Dendritic cell treated with granulocyte-macrophage colony-stimulating factor and Interleukin-4, amounts not matched to agents 40 ng/mL and 50 ng/mL, for 4 days (primary cell): ENCODE results near the gene FAM222B.
A peak's percentile ranks its signal among the peaks of the same experiment; 100 is the strongest.
"Not testable (repeated sequence)": the region's sequence is repeated elsewhere in the genome, so short reads cannot be mapped to it uniquely, and the experiment has no call there.

ENCODE experiments used
- H3K27ac Mint-ChIP-seq: one replicate; pipeline ENCODE4 v1.8.0; 2022; ENCODE audit warnings: mild to moderate bottlenecking, mixed read lengths
- H3K27me3 Mint-ChIP-seq: one replicate; pipeline ENCODE4 v1.8.0; 2022; ENCODE audit warnings: mild to moderate bottlenecking, mixed read lengths
- H3K36me3 Mint-ChIP-seq: one replicate; pipeline ENCODE4 v1.8.0; 2022; ENCODE audit warnings: low read depth, mixed read lengths
- H3K4me1 Mint-ChIP-seq: one replicate; pipeline ENCODE4 v1.8.0; 2022; ENCODE audit warnings: low read depth, mixed read lengths
- H3K4me3 Mint-ChIP-seq: one replicate; pipeline ENCODE4 v1.8.0; 2022; ENCODE audit warnings: mild to moderate bottlenecking, moderate library complexity, mixed read lengths
- H3K9me3 Mint-ChIP-seq: one replicate; pipeline ENCODE4 v1.8.0; 2022; ENCODE audit warnings: mixed read lengths
- intact Hi-C: fragments of 100-400 bp; cut with micrococcal nuclease; formaldehyde crosslinking; loops from one replicate; pipeline ENCODE4 v1.15.0; 2022

FAM222B gene

DNA sequence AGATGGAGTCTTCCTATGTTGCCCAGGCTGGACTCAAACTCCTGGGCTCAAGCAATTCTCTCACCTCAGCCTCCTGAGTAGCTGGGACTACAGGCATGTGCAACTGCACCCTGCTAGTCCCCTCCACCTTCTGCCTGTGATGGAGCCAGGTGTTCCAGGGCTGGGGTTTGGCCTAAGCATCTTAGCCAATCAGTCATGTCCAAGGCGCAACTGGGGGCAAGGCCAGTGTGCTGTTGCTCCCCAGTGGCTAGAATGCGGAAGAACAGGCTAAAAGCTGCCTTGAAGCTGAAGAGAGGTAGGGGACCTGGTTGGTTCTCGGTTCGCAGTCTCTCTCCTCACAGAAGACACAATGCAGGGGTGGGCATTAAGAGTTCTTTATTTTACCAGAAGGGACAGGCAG is 36.4 kb upstream of the FAM222B start:
- no peaks in the 10 kb centered on the region for H3K9me3 Mint-ChIP-seq
- H3K4me1 Mint-ChIP-seq: no peaks in the 10 kb centered on the region
- no peaks in the 10 kb centered on the region for H3K27me3 Mint-ChIP-seq
- H3K4me3 Mint-ChIP-seq: no peak overlapping the region
- no peak overlapping the region for H3K27ac Mint-ChIP-seq
- H3K36me3 Mint-ChIP-seq: peaks cover 62% of the 10 kb centered on the region
- intact Hi-C loops: no loop called here

DNA sequence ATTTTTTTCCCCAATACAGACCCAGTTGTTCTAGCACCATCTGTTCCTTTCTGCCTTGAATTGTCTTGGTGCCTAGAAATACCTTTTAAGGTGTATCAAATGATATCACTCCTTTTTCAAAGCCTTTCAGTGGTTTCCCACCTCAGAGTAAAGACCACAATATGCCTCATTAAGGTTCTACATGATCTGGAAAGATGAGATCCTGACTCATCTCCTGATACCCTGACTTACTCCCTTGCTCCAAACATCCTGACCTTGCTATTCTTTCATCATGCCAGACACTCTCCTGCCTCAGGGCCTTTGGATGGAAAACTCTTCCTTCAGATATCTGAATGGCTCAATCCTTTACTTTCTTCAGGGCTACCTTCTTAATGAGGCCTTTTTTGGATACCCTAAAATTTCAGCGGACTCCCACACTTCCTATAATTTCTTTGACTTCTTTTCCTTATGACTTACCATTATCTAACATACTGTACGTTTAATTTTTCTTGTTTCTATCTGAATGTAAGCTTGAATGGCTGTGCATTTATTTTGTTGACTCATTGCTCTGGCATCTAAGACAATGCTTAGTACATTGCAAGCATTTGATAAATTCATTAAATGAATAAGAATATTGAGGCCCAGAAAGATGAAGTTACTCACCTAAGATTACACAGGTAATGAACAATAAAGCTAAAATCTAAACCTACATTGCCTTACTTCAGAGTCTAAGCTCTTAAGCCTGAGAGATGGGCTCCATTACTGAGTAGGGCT is 35.7 kb upstream of the FAM222B start:
- no peaks in the 10 kb centered on the region for H3K27me3 Mint-ChIP-seq
- intact Hi-C loops: no loop called here
- peaks cover 56% of the 10 kb centered on the region for H3K36me3 Mint-ChIP-seq
- H3K4me1 Mint-ChIP-seq: no peaks in the 10 kb centered on the region
- no peak overlapping the region for H3K27ac Mint-ChIP-seq
- H3K4me3 Mint-ChIP-seq: no peak overlapping the region
- H3K9me3 Mint-ChIP-seq: no peaks in the 10 kb centered on the region

DNA sequence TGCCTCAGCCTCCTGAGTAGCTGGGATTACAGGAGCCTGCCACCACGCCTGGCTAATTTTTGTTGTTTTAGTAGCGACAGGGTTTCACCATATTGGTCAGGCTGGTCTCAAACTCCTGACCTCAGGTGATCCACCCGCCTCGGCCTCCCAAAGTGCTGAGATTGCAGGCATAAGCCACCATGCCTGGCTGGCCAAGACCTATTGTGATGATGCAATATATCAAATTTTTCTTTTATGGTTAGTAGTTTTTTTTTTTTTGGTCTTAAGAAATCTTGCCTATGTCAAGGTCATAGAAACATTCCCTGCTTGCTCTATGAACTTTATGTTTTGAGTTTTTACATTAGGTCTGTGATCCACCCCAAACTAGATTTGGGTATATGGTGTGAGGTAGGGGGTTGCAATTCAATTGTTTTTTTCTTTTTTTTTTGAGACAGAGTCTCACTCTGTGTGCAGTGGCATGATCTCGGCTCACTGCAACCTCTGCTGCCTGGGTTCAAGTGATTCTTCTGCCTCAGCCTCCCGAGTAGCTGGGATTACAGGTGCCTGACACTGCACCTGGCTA is 34.6 kb upstream of the FAM222B start:
- H3K4me1 Mint-ChIP-seq, H3K9me3 Mint-ChIP-seq, intact Hi-C loops, H3K27me3 Mint-ChIP-seq, H3K27ac Mint-ChIP-seq, H3K4me3 Mint-ChIP-seq: not testable (repeated sequence)
- peaks cover 45% of the 10 kb centered on the region for H3K36me3 Mint-ChIP-seq

DNA sequence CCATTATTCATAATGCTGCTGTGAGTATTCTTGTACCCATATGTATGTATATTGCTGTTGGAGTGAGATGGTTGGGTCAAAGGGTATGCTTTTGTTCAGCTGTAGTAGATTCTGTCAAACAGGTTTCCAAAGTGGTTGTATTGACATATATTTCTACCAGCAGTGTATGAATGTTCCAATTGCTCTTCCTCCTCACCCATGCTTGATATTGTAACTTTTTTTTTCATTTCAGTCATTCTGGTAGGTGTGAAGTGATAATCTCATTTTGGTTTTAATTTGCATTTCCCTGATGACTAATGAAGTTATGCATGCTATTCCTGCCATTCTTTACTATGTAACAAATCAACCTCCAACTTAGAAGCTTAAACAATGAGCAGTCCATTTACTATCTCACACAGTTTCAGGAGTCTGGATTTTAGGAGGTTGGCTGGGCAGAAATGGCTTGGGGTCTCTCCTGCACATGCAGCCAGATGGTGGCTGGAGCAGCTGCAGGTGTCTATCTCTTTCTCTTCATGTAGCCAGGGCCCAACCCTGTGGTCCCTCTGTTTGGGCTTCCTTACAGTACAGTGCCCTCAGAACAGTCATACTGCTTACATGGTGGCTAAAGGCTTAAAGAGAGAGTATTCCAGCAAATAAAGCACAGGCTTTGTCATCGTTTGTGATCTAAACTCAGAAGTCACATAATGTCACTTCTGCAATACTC is 33.4 kb upstream of the FAM222B start:
- intact Hi-C loops: no loop called here
- no peak overlapping the region for H3K27ac Mint-ChIP-seq
- no peak overlapping the region for H3K4me3 Mint-ChIP-seq
- H3K27me3 Mint-ChIP-seq: no peaks in the 10 kb centered on the region
- no peaks in the 10 kb centered on the region for H3K9me3 Mint-ChIP-seq
- peaks cover 33% of the 10 kb centered on the region for H3K36me3 Mint-ChIP-seq
- no peaks in the 10 kb centered on the region for H3K4me1 Mint-ChIP-seq

DNA sequence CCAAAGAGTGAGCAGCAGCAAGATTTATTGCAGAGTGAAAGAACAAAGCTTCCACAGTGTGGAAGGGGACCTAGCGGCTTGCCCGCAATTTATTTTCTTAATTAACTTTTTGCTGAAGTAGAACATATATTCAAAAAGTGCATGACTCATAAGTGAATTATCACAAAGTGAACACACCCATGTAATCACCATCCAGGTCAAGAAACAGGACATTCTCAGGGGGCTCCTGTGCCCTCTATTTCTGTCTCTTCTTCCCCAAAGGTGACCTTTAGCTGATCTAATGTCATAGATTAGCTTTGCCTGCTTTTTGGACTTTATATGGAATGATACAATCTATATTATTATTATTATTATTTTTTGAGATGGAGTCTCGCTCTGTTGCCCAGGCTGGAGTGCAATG is 32.2 kb upstream of the FAM222B start:
- intact Hi-C loops: no loop called here
- H3K4me1 Mint-ChIP-seq: no peaks in the 10 kb centered on the region
- H3K4me3 Mint-ChIP-seq: no peak overlapping the region
- H3K27me3 Mint-ChIP-seq: no peaks in the 10 kb centered on the region
- no peaks in the 10 kb centered on the region for H3K9me3 Mint-ChIP-seq
- H3K36me3 Mint-ChIP-seq: peaks cover 20% of the 10 kb centered on the region
- no peak overlapping the region for H3K27ac Mint-ChIP-seq

DNA sequence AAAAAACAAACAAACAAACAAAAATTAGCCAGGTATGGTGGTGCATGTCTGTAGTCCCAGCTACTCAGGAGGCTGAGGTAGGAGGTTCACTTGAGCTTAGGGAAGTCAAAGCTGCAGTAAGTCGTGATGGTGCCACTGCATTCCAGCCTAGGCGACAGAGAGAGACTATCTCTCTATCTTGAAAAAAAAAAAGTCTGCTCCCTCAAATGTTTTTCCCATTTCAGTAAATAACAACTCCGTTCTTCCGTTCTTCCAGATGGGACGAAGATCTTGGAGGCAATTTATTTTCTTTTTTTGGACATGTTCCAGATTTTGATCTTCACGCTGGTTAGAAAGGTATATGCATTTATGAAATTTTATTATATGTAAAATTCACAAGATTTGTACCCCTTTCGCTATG is 31.2 kb upstream of the FAM222B start:
- intact Hi-C loops: no loop called here
- Mint-ChIP-seq H3K36me3 (peaks cover 11% of the 10 kb centered on the region), H3K4me1 (no peaks in the 10 kb centered on the region), H3K27ac (no peak overlapping the region), H3K4me3 (no peak overlapping the region), H3K27me3 (no peaks in the 10 kb centered on the region), H3K9me3 (no peaks in the 10 kb centered on the region)

DNA sequence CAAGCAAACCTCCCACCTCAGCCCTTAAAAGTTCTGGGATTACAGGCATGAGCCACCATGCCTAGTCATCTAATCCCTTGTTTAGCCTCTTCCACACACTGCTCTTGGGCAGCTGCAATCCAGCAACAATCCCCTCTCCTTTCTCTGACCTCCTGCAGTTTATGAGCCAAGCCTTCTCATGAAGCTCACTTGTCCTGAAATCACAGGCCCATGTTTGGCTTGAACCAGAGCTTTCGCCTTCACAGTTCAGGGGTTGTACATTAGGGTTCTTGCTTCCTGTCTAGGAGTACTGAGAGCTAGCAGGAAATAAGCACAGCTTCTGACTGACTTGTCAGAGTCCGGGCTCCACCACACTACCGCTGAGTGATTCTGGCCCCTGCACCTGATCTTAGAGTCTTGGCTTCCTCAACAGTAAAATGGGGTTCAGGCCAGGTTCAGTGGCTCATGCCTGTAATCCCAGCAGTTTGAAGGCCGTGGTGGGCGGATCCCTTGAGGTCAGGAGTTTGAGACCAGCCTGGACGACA is 28.5 kb upstream of the FAM222B start:
- Mint-ChIP-seq H3K27ac (no peak overlapping the region), H3K4me1 (peaks cover under 1% of the 10 kb centered on the region), H3K9me3 (no peaks in the 10 kb centered on the region), H3K36me3 (no peaks in the 10 kb centered on the region), H3K4me3 (no peak overlapping the region), H3K27me3 (no peaks in the 10 kb centered on the region)
- intact Hi-C loops: no loop called here

DNA sequence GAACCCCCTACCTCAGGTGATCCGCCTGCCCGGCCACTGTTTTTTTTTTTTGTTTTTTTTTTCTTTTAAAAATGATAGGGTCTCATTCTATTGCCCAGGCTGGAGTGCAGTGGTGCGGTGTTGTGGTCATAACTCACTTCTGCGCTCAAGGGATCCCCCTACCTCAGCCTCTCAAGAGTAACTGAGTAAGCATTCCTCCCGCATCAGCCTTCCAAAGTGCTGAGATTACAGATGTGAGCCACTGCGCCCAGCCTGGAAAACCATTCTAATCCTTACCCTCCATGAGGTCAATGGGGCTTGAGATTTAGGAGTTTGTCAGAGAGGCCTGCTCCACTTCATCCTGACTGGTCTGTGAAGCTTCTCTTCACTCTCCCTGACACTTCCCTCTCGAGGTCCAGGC is 24.7 kb upstream of the FAM222B start:
- H3K27ac Mint-ChIP-seq: no peak overlapping the region
- H3K9me3 Mint-ChIP-seq: no peaks in the 10 kb centered on the region
- H3K4me1 Mint-ChIP-seq: peaks cover 15% of the 10 kb centered on the region
- intact Hi-C loops: no loop called here
- no peaks in the 10 kb centered on the region for H3K27me3 Mint-ChIP-seq
- no peak overlapping the region for H3K4me3 Mint-ChIP-seq
- H3K36me3 Mint-ChIP-seq: no peaks in the 10 kb centered on the region

DNA sequence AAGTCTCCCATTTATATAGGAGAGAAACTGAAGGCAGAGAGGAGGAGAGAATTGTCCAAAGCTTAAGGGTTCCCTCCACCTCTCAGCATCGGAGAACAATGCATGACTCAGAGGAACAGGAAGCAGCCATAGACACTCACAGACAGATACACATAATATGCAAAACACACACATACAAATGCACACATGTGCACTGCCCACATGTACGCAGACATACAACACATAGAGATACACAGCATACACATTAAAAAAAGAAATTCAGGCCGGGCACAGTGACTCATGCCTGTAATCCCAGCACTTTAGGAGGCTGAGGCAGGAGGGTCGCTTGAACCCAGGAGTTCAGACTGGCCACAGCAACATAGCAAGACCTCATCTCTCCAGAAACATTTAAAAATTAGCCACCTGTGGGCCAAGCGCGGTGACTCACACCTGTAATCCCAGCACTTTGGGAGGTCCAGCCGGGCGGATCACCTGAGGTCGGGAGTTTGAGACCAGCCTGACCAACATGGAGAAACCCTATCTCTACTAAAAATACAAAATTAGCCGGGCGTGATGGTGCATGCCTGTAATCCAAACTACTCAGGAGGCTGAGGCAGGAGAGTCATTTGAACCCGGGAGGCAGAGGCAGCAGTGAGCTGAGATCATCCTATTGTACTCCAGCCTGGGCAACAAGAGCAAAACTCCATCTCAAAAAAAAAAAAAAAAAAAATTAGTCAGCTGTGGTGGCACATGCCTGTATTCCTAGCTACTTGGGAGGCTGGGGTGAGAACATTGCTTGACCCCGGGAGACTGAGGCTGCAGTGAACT is 23.6 kb upstream of the FAM222B start:
- intact Hi-C loops: no loop called here
- Mint-ChIP-seq H3K27ac (peak overlapping the region; percentile 11), H3K9me3 (no peaks in the 10 kb centered on the region), H3K36me3 (peaks cover 11% of the 10 kb centered on the region), H3K4me1 (peaks cover 22% of the 10 kb centered on the region), H3K4me3 (no peak overlapping the region), H3K27me3 (no peaks in the 10 kb centered on the region)

DNA sequence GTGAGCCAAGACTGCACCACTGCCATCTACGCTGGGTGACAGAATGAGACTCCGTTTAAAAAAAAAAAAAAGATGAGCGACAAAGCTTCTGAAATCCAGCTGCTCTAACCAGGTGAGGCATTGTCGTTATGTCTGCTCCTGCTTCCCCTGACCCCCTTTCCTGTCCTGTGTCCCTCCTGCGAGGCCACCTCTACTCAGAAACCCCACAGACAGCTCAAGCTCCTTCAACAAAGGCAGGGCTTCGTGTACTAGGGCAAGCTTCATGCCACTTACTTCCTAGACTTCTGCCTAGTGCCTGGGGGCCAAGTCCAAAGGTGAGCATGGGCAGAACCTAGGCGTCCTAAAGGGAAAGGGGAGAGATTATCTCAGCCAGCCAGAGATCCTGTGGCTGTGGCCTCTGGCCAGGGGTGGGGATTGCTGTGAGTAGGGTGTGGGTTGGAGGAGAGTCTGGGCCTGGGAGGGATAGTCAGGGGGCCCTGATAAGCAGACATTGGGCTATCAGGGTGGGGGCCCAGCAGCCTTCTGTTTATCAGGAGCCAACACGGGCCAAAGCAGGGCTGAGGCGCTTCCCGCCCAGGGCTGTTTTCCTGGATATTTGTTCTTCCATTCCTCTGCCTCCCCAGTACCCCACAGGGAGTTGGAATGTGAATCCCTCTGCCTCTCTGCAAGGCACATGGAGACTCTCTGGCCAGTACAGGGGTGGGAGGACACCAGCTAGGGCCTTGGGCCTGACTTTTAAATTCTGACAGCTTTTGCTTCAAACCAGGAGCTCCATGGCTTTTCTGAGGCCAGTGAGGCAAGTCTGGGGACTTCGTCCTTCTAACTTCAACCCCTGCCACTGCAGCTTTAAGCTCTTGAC is 22.6 kb upstream of the FAM222B start:
- no peak overlapping the region for H3K4me3 Mint-ChIP-seq
- H3K27ac Mint-ChIP-seq: peak overlapping the region; percentile 11
- intact Hi-C loops: no loop called here
- no peaks in the 10 kb centered on the region for H3K27me3 Mint-ChIP-seq
- H3K36me3 Mint-ChIP-seq: peaks cover 20% of the 10 kb centered on the region
- H3K9me3 Mint-ChIP-seq: no peaks in the 10 kb centered on the region
- H3K4me1 Mint-ChIP-seq: peaks cover 22% of the 10 kb centered on the region

DNA sequence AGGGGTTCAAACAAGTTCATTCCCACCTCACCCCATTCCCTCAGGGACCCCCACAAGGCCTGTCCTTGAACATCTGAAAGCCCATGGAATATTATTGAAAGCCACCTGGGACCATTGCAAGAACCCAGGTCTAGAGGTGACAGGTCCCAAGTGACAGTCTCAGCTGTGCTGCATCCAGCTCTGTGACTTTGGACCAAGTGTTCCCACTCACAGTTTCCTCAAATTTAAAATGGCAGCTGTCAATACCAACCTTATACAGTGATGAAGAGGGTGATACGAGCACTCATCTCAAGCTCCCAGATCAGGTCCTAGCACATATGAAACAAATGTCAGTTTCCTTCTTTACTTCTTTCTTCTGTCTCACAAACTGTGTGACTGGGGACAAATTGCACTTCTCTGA is 21.4 kb upstream of the FAM222B start:
- H3K4me3 Mint-ChIP-seq: no peak overlapping the region
- no peaks in the 10 kb centered on the region for H3K9me3 Mint-ChIP-seq
- H3K27ac Mint-ChIP-seq: no peak overlapping the region
- no peaks in the 10 kb centered on the region for H3K27me3 Mint-ChIP-seq
- intact Hi-C loops: no loop called here
- peaks cover 22% of the 10 kb centered on the region for H3K4me1 Mint-ChIP-seq
- H3K36me3 Mint-ChIP-seq: peaks cover 32% of the 10 kb centered on the region

DNA sequence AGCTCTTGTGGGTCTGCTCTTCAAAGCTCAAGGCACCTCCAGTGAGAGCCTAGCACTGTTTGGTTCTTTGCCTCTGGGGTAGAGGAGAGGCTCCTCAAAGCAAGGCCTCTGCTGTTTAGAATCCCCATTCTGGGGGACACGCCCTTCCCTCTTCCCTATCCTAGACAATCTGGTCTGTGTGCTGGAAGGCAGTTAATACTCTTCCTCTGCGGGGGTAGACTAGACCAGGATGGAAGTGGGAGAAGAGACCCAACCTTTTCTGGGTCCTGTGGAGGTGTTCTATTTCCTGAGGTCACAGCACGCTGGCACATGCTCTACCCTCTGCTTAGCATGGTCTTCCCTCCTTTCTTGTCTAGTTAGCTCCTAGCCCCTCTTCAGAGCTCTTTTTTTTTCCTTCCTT is 20.0 kb upstream of the FAM222B start:
- peaks cover 46% of the 10 kb centered on the region for H3K36me3 Mint-ChIP-seq
- intact Hi-C loops: no loop called here
- H3K27me3 Mint-ChIP-seq: no peaks in the 10 kb centered on the region
- peaks cover 22% of the 10 kb centered on the region for H3K4me1 Mint-ChIP-seq
- no peak overlapping the region for H3K4me3 Mint-ChIP-seq
- H3K27ac Mint-ChIP-seq: peak overlapping the region; percentile 16
- H3K9me3 Mint-ChIP-seq: no peaks in the 10 kb centered on the region
